ENCODE measurements around the gene AATF.

Gene AATF

GRCh38 chr17:37101306-37101705 is 152.6 kb downstream of the AATF start:
- H3K27me3 ChIP-seq (replicated peaks; ENCODE audit: control insufficient read depth, insufficient read depth, low read length), result no peaks in the 10 kb centered on the region
- no peaks in the 10 kb centered on the region for H3K4me1 ChIP-seq (ENCODE audit: control insufficient read depth, insufficient read depth, low read length)
- H3K9ac ChIP-seq (ENCODE audit: low read length), result no peak overlapping the region
- no peak for DNase-seq (ENCODE audit: low read depth)
- no peak overlapping the region for H3K4me3 ChIP-seq (ENCODE audit: low read length)
- peaks cover 85% of the 10 kb centered on the region for H3K36me3 ChIP-seq (ENCODE audit: control insufficient read depth, insufficient read depth, low read length, severe bottlenecking)
- no peaks in the 10 kb centered on the region for H3K9me3 ChIP-seq (ENCODE audit: control insufficient read depth, low read length)

GRCh38 chr17:37103231-37103630 is 154.5 kb downstream of the AATF start:
- Histone ChIP-seq H3K9me3 (ENCODE audit: control insufficient read depth, low read length) (no peaks in the 10 kb centered on the region), H3K27me3 (replicated peaks; ENCODE audit: control insufficient read depth, insufficient read depth, low read length) (no peaks in the 10 kb centered on the region), H3K4me1 (ENCODE audit: control insufficient read depth, insufficient read depth, low read length) (peaks cover 6% of the 10 kb centered on the region), H3K36me3 (ENCODE audit: control insufficient read depth, insufficient read depth, low read length, severe bottlenecking) (peaks cover 84% of the 10 kb centered on the region), H3K4me3 (ENCODE audit: low read length) (no peak overlapping the region), H3K9ac (ENCODE audit: low read length) (no peak overlapping the region)
- no peak for DNase-seq (ENCODE audit: low read depth)

- no peak for DNase-seq (ENCODE audit: low read depth)
- H3K36me3 ChIP-seq (ENCODE audit: control insufficient read depth, insufficient read depth, low read length, severe bottlenecking), result peaks cover 95% of the 10 kb centered on the region
- no peaks in the 10 kb centered on the region for H3K27me3 ChIP-seq (replicated peaks; ENCODE audit: control insufficient read depth, insufficient read depth, low read length)
- peaks cover 6% of the 10 kb centered on the region for H3K4me1 ChIP-seq (ENCODE audit: control insufficient read depth, insufficient read depth, low read length)
- no peaks in the 10 kb centered on the region for H3K9me3 ChIP-seq (ENCODE audit: control insufficient read depth, low read length)
- H3K4me3 ChIP-seq (ENCODE audit: low read length), result no peak overlapping the region
- no peak overlapping the region for H3K9ac ChIP-seq (ENCODE audit: low read length)
Measured at GRCh38 chr17:37106049-37106448, 157.3 kb downstream of the AATF start.

Data from adipocyte (in vitro differentiated cells).